NCI-H2081 (cell line): ENCODE data around the gene KIF18A.
A peak's percentile ranks its signal among the peaks of the same experiment; 100 is the strongest.
"Not testable (repeated sequence)": the region's sequence is repeated elsewhere in the genome, so short reads cannot be mapped to it uniquely, and the experiment has no call there.

Source experiments
- DNase-seq, 2 experiments: peaks; one replicate each; lab custom pipeline; 2025; lab: John Stamatoyannopoulos, UW

KIF18A gene

GRCh38 chr11:28107750-28108618, at the start of gene KIF18A, which contains the start of gene METTL15:
Gene KIF18A, minus strand, starts transcription at chr11:28108156. Its CDS starts 10,209 bp downstream, at chr11:28097947.
Gene METTL15, plus strand, starts transcription at chr11:28108388. Its CDS starts 4,947 bp downstream, at chr11:28113335.
- peak; percentile 97 to 99 for DNase-seq

- DNase-seq = no peak
Observed at GRCh38 chr11:28153586-28153985, 45.6 kb upstream of the KIF18A start.

DNA sequence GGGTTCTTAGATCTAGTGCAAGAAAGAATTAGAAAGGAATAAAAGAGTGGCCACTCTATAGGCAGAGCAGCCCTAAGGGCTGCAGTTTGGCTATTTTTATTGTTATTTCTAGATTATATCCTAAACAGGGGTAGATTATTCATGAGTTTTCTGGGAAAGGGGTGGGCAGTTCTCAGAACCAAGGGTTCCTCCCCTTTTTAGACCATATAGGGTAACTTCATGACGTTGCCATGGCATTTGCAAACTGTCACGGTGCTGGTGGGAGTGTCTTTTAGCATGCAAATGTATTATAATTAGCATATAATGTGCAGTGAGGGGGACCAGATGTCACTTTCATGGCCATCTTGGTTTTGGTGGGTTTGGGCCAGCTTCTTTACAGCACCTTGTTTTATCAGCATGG, 44.8 kb upstream of the KIF18A start:
- DNase-seq = no peak

GRCh38 chr11:28146123-28146751, 38.3 kb upstream of the KIF18A start:
- DNase-seq = no peak

GRCh38 chr11:28144808-28145207, 36.9 kb upstream of the KIF18A start:
- DNase-seq = peak in 1 of 2 experiments; percentile 25

DNA sequence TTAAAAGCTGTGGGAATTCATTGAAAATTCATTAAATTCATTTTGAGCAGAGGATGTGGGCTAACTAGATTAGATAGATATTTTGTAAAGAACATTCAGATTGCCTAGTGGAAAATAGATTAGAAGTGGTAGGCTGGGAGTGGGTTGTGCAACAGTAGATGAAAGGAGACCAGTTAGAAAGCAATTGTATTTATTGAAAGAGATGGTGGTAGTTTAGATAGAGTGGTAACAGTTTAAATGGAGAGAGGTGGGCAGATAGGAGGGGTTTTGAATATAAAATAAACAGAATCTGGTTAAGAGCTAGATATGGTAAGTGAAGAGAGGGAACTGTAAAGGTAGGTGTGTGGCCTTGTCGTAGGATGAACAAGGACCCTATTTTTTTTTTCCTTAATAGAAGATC, 34.8 kb upstream of the KIF18A start:
- DNase-seq = no peak

DNA sequence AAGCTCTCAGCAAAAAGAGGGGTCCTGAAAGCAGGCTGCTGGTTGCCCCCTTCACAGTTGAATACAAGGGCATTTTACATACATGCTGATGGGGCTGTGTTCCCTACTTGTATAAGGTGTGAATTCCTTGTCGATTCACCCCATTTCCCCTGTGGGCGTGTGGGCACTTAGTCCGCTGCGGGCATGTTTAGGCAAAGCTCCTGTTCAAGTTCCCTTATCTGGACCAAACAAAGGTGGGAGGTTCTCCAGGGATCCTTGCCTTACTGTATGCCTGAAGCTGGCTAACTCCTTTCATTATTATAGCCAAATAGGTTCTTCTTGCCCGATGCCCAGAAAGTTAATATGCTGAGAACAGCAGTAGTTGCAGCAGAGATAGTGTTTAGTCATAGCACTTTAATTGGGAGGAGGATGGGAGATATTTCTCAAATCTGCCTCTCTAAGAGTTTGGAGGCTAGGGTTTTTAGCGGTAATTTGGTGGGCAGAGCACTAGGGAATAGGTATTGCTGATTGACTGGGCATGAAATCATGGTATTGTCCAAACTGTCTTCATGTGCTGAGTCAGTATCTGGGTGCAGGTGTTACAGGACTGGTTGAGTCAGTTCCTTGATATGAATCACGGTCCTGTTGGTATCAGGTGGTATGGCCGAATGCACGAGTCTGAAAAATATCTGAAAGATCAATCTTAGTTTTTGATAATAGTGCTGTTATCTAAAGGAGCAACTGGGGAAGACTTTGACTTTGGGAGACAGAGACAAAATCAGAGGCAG, 32.9 kb upstream of the KIF18A start:
- DNase-seq = no peak

DNA sequence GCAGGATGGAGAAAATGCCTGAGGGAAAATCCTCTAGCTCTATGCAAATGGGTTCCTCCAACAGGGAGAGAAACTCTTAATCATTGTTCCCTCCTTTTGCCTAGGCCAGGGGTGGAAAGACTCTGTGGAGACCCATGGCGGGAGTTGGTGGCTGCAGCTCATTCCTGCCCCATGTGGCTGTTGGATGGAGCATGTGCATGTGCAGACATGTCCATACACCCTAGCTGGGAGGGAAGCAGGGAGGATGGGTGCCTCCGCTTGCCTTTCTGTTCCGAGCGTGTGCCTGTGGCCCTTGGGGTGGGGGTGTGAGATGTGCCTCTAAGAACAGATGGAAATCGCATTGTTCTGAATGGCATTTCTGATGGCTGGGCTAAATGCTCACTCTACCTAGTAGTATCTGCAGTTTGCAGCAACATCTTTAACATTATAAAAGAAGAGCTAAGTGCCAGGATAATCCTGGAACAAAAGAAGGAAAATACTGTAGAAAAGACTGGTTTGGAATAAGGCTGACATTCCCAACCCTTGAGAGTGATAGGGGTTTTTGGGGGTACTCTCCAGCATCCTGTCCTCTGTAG, 32.0 kb upstream of the KIF18A start:
- no peak for DNase-seq

DNA sequence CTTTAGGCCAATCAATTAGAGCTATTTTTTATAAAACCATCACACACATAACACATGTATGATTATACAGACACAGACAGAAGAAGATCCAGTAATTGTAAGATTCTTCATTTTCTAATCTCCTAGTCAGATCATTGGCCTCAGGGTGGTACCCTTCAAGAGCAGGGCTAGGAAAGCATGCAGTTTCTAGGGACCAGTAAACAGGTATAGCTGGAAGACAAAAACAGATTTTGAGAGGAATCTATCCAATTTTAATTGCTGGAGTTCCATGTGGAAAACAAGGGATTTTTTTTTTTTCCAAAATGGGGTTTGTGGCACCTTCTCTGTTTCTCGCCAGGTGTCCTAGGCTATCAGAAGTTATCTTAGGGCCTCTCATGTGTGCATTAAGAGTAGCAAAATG, 29.9 kb upstream of the KIF18A start:
- no peak for DNase-seq

DNA sequence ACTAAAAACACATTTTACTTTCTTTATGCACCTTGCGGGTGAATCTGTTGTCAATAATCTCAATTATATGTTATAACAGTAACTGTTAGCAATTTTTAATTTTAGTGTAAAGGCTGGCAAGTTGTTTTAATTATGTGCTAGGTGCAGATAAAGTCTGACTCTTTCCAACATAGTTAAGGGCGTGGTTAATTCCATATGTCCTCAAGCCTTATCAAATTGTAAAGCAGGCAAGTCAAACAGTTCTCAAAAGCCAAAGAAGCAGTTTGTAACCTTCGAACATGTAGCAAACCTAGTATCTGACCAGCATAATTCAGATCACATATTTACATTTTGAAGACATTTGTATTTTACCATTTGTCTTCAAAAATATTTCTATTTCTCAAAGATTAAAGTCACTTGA, 29.4 kb upstream of the KIF18A start:
- DNase-seq = no peak

DNA sequence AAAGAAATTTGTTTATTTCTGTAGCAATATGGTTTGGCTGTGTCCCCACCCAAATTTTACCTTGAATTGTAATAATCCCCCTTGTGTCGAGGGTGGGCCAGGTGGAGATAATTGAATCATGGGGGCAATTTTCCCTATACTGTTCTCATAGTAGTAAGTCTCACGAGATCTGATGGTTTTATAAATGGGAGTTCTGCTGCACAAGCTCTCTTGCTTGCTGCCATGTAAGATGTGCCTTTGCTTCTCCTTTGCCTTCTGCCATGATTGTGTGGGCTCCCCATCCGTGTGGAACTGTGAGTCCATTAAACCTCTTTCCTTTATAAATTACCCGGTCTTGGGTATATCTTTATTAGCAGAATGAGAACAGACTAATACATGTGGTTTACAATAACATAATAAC, 28.2 kb upstream of the KIF18A start:
- DNase-seq = not testable (repeated sequence)

GRCh38 chr11:28133146-28133545, 25.2 kb upstream of the KIF18A start:
- DNase-seq = no peak

DNA sequence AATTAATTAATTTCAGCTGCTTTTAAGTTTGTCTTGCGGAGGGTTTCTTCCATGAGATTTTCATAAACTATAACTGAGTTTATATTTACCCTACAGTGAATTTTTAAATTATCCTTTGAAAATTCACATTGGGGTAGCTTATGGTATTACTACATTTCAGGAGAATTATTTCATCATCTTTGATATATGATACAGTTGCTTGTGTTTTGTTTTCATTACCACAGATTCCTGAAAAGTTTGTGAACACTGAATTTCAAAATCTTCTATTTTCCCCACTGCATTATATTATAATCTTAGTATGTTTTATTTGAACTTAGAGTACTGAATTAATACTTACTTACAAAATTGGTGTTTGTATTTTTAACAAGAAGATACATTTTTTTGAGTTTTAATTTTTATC, 24.6 kb upstream of the KIF18A start:
- DNase-seq = no peak

DNA sequence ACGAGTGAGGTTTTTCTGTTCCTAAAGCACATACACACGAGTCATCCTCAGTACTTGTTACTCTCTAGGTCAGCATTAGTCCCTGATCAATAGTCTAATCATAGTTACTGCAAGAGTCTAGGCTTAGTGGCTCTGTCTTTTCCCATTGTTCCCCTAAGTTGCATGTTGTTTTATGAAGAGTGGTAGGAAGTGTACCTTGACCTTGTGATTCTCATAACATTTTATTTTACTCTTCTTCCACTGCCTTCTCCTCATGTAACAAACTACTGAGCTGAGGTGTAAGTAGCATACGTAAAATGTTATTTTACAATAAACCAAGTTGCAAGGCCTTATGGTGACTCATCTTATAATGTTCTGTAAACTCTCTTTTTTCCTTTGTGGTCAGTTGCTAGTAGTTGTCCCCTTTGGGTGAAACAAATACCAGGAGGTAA, 15.2 kb upstream of the KIF18A start:
- no peak for DNase-seq

GRCh38 chr11:28117712-28118111, 9.8 kb upstream of the KIF18A start:
- DNase-seq = no peak

DNA sequence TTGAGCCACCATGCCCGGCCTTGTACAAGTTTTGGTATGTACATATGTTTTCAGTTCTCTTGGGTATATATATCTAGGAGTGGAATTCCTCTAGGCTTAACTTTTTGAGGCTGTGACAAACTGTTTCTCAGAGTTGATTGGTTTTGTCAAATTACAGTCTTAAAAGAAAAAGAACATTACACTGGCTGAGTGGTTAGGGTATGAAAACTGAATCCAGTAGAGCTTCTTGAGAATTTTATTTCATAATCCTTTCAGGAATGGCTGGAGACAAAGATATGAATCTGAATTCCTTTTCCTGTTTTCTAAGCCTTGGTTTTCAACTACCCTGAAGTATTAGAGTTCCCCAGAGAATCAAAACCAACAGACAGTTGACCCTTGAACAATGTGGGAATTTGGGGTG, 6.8 kb upstream of the KIF18A start:
- DNase-seq = no peak

DNA sequence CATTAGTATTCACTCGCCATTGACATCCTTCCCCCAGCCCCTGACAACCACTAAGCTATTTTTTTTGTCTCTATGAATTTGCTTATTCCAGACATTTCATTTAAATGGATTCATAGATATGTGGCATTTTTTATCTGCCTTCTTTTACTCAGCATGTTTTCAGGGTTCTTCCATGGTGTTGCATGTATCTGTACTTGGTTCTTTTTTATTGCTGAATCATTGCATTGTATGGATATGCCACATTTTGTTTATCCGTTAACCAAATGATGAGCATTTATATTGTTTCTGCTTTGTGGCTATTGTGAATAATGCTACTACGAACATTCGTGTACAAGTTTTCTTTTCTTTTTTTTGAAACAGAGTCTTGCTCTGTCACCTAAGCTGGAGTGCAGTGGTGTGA, 6.2 kb upstream of the KIF18A start:
- DNase-seq = no peak

GRCh38 chr11:28110821-28111200, 2.9 kb upstream of the KIF18A start:
- peak in 1 of 2 experiments; percentile 17 for DNase-seq

DNA sequence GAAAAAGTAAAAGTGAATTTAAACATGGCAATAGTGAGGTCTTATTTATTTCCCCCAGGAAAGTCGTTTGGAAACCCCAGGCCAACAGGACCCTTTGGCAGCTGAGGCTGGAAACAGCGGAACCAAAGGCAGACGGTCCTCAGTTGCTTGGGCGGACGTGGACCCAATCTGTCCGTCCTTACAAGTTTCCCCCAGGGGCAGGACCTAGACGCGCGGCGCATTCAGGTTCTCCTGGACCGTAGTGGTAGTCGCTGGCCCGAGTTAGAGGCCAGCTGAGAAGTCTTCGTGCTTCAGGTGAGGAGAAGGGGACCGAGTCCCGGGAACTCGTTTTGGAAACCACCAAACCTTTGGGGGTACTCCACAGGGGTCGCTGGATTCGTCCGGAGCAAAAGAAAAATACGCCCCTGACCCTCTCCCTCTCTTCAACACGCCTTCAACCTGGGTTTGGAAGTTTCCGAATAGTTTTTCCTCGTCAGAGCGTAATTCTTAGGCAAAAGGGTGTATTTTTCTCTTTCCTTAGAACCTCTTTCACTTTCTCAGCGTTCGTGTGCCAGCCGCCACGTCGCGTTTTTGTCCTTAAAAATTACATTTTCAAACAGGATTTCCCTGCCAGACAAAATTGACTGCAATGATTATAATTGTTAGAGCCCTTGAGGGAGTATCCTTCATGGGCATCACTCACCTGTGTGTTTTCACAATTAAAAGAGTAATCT, 2.3 kb upstream of the KIF18A start:
- DNase-seq = peak; percentile 69 to 84

- DNase-seq = no peak
Observed at GRCh38 chr11:28108958-28109357, 1.0 kb upstream of the KIF18A start.

GRCh38 chr11:28107191-28107749, 686 bp downstream of the KIF18A start:
- peak in 1 of 2 experiments; percentile 33 for DNase-seq
